Naive thymus-derived CD8-positive, alpha-beta T cell (primary cell): ENCODE results near the gene LRMDA. TPM values are rescaled to one million over a fixed set of nuclear protein-coding genes. Genes with fewer than 3 reads are reported as not detected.
A peak's percentile ranks its signal among the peaks of the same experiment; 100 is the strongest.

ENCODE experiments used
- ATAC-seq, 2 donors: fragments of 150-1000 bp; cut with Tn5 transposase in 1 of 2; sonication (Bioruptor Pico), chemical (Tn5 transposase) in 1 of 2; 1 replicate in 1 of 2; 2 replicates in 1 of 2; pipeline ENCODE4 v1.10.0; 2021; ENCODE audit warnings: mild to moderate bottlenecking in 2 of 2, moderate library complexity in 2 of 2
- POLR2A ChIA-PET: fragments of 350-600 bp; sonication (Branson Sonifier 250); formaldehyde crosslinking; loops from one replicate; lab custom pipeline; 2021; ENCODE audit warnings: antibody characterized with exemption; lab: Charles Lee
- DNase-seq, 10 donors: peaks; one replicate each; pipeline versions ENCODE4 v3.0.0 to v3.0.0-alpha.2; 2020 to 2022
- H3K27ac Mint-ChIP-seq, 10 donors: one replicate each; pipeline ENCODE4 v1.8.0; 2020 to 2022; ENCODE audit warnings: mild to moderate bottlenecking in 10 of 10, mixed read lengths in 10 of 10, moderate library complexity in 4 of 10, inconsistent platforms in 1 of 10
- H3K27me3 Mint-ChIP-seq, 5 donors: one replicate each; pipeline ENCODE4 v1.8.0; 2021 to 2022; ENCODE audit warnings: mixed read lengths in 5 of 5
- H3K36me3 Mint-ChIP-seq, 3 donors: one replicate each; pipeline ENCODE4 v1.8.0; 2020 to 2022; ENCODE audit warnings: mixed read lengths in 3 of 3, mild to moderate bottlenecking in 2 of 3, inconsistent platforms in 1 of 3
- H3K4me1 Mint-ChIP-seq, 4 donors: one replicate each; pipeline ENCODE4 v1.8.0; 2021 to 2022; ENCODE audit warnings: mixed read lengths in 4 of 4
- H3K4me3 Mint-ChIP-seq, 10 donors: one replicate each; pipeline ENCODE4 v1.8.0; 2020 to 2022; ENCODE audit warnings: mild to moderate bottlenecking in 10 of 10, mixed read lengths in 10 of 10, moderate library complexity in 6 of 10, inconsistent platforms in 1 of 10
- H3K9me3 Mint-ChIP-seq, 9 donors: one replicate each; pipeline ENCODE4 v1.8.0; 2020 to 2022; ENCODE audit warnings: mixed read lengths in 9 of 9, mild to moderate bottlenecking in 3 of 9, inconsistent platforms in 1 of 9, moderate library complexity in 1 of 9
- polyA plus RNA-seq, 3 donors: library from polyadenylated mRNA; unstranded; fragments of 300-500 nt; fragmentation: Illumina TruSeq; gene quantifications; one replicate each; pipeline ENCODE4 v1.2.3, GENCODE V29; 2021
- total RNA-seq, 8 experiments: library from RNA in 2 of 8; stranded (reverse) in 2 of 8; gene quantifications; one replicate each; pipeline ENCODE4 v1.2.3 and lab custom pipeline; 2021 to 2026

LRMDA gene
- total and polyA plus RNA-seq, 5 experiments from 2014 or later: not detected

DNA sequence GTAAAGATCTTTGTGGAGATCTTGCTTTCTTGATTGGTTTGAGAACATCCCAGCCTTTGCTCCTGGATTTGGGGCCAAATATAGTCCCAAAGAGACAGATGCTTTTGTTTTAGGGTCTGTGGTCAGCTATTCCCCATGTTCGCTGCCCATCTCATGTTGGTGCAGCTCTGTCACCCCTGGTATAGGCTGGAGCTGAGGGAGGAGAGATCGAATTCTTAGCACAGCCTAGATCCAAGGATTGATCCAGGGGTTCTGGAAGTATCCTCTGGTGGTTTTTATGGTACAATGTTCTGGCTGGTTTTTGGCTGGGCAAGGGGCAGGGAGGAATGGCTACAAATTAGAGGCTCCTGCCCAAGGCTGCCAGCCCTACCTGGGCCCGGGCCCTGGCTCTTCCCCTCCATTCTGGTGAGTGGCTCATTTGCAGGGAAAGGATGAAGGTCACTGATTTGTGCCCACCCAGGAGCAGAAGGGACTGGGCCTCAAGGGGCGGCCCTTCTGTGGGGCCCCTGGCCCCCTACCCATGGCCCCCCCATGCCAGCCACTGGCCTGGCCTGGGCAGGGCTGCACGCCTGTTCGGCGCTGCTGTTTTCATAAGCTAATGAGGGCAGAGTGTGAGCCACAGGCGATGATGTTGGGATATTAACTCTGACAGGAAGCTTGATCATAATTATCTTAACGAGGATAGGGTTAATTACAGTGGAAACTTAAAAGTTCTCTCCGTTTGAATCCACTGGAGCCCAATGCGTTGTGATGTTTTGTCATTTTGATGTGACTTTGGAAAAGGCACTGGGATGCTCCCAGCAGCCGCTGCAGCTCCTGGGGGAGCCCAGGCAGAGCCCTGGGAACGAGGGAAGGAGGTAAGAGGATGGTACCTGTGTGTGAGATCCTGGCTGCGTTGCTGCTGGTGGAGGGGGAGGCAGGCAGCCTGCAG is 600.6 kb downstream of the LRMDA start:
- peaks cover 2 to 21% (median 6%) of the 10 kb centered on the region in 5 donors for H3K27me3 Mint-ChIP-seq
- POLR2A ChIA-PET: no interaction called here
- H3K4me3 Mint-ChIP-seq: no peak overlapping the region
- H3K27ac Mint-ChIP-seq: no peak overlapping the region
- no peaks in the 10 kb centered on the region for H3K4me1 Mint-ChIP-seq
- no peak for DNase-seq
- no peaks in the 10 kb centered on the region for H3K36me3 Mint-ChIP-seq
- no peak for ATAC-seq
- peaks cover 0 to 1% (median 0%) of the 10 kb centered on the region in 9 donors for H3K9me3 Mint-ChIP-seq

DNA sequence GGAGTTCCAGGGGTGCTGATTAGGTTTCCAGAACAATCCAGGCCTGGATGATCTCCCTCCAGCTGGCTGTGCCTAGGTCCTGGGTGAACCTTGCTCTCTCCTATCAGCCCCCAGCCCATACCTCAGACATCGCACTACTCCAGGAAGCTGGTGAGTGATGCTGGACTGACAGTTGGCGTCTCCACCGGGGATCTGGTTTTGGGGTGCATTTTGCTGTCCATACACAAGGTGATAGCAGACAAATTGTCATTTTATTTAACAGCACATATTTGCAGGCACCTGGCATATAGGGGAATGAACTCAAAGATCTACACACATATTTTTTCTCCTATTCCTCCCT is 601.2 kb downstream of the LRMDA start:
- Mint-ChIP-seq H3K4me1 (no peaks in the 10 kb centered on the region), H3K27ac (no peak overlapping the region), H3K36me3 (no peaks in the 10 kb centered on the region), H3K4me3 (no peak overlapping the region), H3K27me3 (peaks cover 2 to 21% (median 6%) of the 10 kb centered on the region in 5 donors), H3K9me3 (peaks cover 0 to 1% (median 0%) of the 10 kb centered on the region in 9 donors)
- ATAC-seq (no peak), DNase-seq (no peak)
- POLR2A ChIA-PET: no interaction called here

DNA sequence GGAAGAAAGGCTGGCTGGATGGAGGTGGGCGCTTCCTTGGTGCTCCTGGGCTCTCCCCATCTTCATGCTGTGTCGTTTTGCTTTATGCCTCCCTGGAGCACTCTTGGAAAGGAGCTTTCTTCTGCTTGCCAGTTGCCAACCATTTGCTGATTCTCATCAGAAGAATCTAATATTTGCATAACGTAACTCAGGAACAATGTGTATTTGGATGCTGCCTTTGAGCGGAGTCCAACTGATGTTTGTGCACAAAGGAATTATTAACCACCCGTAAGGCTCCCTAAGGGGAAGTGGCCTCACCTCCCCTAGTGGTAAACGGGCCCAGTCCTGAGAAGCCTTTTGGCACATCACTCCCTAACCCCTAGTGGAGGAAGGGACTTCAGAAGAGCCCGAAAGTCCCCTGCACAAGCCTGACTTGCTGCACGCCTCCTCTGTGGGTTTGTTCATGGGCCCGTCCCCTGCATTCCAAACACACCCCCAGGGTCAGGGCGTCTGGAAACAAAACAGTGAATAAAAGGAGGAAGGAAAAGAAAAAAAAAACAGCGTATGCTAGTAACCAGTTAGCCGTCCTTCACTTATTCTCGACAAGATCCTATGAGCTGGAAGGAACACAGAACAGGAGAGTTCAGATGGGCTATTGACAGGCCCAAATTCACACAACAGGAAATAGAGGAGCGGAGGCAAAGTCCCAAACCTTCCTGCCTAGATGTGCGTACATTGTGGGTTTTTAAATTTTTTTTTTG is 602.2 kb downstream of the LRMDA start:
- DNase-seq (no peak), ATAC-seq (no peak)
- Mint-ChIP-seq H3K36me3 (peaks cover 0 to 2% (median 0%) of the 10 kb centered on the region in 3 donors), H3K4me3 (no peak overlapping the region), H3K9me3 (peaks cover 0 to 3% (median 0%) of the 10 kb centered on the region in 9 donors), H3K4me1 (no peaks in the 10 kb centered on the region), H3K27ac (no peak overlapping the region), H3K27me3 (peaks cover 2 to 21% (median 6%) of the 10 kb centered on the region in 5 donors)
- POLR2A ChIA-PET: no interaction called here

DNA sequence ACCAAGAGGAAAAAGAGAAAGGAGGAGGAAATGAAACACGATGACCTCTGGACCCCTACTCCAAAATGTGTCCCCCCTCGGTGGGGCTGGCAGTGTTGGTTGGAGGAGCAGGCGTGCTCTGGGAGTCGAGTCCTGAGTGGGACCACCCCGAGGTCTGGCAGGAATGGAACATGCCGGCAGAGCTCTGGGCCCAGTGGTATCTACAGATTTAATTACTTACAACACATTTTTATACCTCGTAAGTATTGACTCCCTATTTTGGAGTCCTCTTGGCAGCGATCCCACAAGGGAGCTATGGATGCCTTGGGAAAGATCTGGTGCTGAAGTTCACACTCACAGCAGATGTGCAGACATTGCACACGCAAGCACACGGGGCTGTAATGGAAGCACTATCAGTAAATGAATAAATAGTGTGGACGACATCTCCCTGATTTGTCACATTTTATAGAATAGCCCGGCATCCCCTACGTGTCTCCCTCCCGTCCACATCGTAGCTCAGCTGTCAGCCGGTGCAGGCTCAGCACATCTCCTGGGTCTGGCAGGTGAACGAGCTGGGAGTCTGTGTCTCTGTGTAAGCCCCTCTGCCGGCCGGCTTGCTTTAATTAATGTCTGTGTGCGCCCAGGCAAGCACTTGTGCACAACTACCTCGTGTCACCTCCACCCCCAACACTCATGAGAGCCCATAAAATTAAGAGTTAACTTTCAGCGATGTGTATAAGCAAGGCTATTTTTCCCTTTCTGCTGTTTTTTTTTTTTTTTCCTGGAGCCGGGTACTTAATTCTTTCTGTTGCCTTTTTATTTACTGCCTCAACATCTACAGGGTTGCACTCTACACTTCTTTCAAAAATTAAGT is 603.2 kb downstream of the LRMDA start:
- DNase-seq: no peak
- Mint-ChIP-seq H3K36me3 (peaks cover 0 to 4% (median 0%) of the 10 kb centered on the region in 3 donors), H3K27me3 (peaks cover 2 to 21% (median 6%) of the 10 kb centered on the region in 5 donors), H3K27ac (no peak overlapping the region), H3K4me3 (no peak overlapping the region), H3K9me3 (peaks cover 0 to 5% (median 0%) of the 10 kb centered on the region in 9 donors), H3K4me1 (no peaks in the 10 kb centered on the region)
- no peak for ATAC-seq
- POLR2A ChIA-PET: no interaction called here

DNA sequence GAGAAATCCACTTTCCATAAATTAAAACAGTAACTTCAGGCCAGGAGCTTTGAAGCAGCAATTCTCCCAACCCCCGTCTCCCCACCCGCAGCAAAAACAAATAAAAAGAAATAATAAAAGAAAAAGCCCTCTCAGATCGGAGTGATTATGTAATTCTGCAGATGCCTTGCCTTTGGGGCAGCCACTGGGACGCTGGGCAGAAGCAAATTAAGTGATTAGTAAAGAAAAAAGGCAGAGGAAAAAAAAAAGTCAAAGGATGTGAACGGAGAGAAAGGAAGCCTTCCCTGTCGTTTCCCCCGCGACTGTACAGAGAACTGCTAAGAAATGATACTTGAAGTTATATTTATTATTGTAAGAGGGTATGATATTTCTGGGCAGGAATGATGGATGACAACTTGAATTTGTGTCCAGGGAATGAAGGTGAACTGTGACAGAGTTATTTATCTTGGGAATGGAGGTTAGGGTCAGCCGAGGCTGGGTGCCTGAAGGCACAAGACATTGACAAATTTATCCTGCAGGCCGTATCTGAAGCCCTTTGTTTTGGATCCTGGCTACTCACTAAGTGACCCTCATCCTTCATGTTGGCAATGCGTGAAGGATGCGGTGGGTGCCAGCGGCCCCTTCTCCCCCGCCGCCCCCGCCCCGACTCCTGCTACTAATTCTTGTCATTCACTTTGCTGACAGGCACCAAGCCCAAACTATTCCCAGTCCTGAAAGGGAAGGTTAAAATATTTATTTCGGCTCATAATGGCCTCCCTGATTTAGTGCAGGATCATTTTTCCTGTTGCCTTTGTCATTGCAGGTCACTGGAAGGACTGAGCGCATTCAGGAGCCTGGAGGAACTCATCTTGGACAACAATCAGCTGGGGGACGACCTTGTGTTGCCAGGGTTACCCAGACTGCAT is 604.0 kb downstream of the LRMDA start:
- Mint-ChIP-seq H3K27ac (no peak overlapping the region), H3K36me3 (peaks cover 0 to 4% (median 0%) of the 10 kb centered on the region in 3 donors), H3K4me3 (peak overlapping the region in 1 of 10 donors; percentile 54), H3K9me3 (peaks cover 0 to 5% (median 0%) of the 10 kb centered on the region in 9 donors), H3K27me3 (peaks cover 2 to 23% (median 11%) of the 10 kb centered on the region in 5 donors), H3K4me1 (no peaks in the 10 kb centered on the region)
- ATAC-seq: no peak
- POLR2A ChIA-PET: no interaction called here
- no peak for DNase-seq

DNA sequence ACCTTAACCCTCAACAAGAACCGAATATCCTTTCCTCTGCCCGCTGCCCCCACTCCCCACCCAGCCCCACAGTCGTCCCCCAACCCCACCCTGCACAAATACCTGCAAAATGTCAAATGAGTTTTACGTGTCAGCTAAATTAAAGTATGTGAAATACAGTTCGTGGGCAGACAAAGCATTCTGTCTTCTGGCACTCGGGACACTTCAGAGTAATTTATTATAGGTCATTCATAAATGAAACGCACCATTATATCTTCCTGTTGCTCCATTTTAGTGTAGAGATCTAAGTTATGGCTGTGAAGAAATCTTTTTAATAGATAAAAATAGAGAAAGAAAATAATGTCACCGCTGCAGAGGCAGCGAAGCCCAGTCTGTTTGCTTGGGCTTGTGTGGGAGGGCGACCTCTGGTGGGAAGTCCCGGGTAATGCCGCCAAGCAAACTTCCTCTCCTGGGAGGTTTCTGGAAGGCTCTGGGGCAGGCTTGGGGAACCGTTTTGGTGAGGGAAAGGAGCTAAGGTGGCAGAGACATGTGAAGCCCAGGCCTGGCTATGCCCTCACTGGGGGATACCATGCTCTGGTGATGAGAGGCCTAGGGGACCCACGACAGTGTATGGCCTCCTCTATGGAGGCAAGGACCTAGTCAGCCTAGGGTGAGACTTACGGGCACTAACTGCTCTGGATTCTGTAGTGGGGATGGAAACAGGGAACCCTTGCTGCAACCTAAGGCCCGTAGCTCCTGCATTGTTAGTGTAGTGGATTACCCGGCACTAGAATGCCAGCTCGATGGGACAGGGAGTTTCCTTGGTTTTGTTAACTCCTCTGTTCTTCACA is 604.9 kb downstream of the LRMDA start:
- Mint-ChIP-seq H3K9me3 (peaks cover 0 to 5% (median 0%) of the 10 kb centered on the region in 9 donors), H3K4me3 (no peak overlapping the region), H3K4me1 (no peaks in the 10 kb centered on the region), H3K36me3 (peaks cover 0 to 4% (median 0%) of the 10 kb centered on the region in 3 donors), H3K27ac (peak overlapping the region in 1 of 10 donors; percentile 44), H3K27me3 (peaks cover 1 to 24% (median 15%) of the 10 kb centered on the region in 5 donors)
- ATAC-seq: peak in 1 of 2 donors; percentile 27
- peak in 3 of 10 donors; percentile 14 to 30 (median 15) for DNase-seq
- POLR2A ChIA-PET: no interaction called here

DNA sequence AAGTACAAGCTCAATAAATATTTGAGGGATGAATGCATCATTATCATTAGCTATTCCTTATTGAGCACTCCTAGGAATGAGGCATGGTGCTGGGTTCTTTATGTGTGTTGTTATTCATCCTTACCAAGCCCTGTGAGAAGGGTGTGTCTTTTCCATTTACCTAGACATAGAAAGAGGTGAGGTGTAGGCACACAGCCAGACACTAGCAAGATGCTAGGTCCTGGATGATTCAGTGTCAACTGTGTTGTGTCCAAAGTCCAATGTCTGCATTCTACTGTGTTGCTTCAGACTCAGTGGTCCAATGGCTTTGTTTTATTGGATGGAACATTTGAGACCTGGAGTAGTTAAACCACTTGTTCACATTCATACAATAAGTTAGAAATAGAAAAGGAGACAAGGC is 605.5 kb downstream of the LRMDA start:
- H3K27ac Mint-ChIP-seq: no peak overlapping the region
- ATAC-seq (no peak), DNase-seq (no peak)
- no peaks in the 10 kb centered on the region for H3K4me1 Mint-ChIP-seq
- peaks cover 0 to 4% (median 0%) of the 10 kb centered on the region in 3 donors for H3K36me3 Mint-ChIP-seq
- H3K9me3 Mint-ChIP-seq: peaks cover 0 to 5% (median 0%) of the 10 kb centered on the region in 9 donors
- H3K27me3 Mint-ChIP-seq: peaks cover 1 to 24% (median 15%) of the 10 kb centered on the region in 5 donors
- H3K4me3 Mint-ChIP-seq: no peak overlapping the region
- POLR2A ChIA-PET: no interaction called here

DNA sequence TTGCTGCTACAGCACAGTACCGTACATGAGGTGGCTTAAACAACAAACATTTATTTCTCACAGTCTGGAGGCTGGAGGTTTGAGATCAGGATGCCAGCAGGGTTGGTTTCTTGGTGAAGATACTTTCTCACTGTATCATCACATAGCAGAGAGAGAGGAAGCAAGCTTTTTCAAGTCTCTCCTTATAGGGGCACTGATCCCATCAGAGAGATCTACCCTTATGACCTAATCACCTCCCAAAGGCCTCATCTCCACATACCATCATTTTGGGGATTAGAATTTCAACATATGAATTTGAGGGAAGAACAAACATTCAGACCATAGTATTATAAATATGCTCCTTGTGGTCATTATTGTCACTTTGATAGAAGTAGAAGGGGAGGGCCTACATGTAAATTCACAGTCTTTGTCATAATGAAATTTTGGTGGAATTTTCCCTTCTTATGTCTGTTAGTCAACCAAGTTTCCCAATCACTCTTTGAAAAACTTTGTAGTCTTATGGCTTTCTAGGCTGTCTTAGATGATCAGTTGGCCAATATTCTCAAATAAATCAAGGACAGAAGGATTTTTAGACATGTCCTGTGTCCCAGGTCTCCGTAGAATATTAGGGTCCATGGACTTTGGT is 606.2 kb downstream of the LRMDA start:
- H3K27ac Mint-ChIP-seq: no peak overlapping the region
- ATAC-seq (no peak), DNase-seq (no peak)
- peaks cover 0 to 5% (median 0%) of the 10 kb centered on the region in 9 donors for H3K9me3 Mint-ChIP-seq
- H3K4me3 Mint-ChIP-seq: no peak overlapping the region
- peaks cover 0 to 4% (median 0%) of the 10 kb centered on the region in 3 donors for H3K36me3 Mint-ChIP-seq
- peaks cover 0 to 24% (median 15%) of the 10 kb centered on the region in 5 donors for H3K27me3 Mint-ChIP-seq
- POLR2A ChIA-PET: no interaction called here
- H3K4me1 Mint-ChIP-seq: no peaks in the 10 kb centered on the region

DNA sequence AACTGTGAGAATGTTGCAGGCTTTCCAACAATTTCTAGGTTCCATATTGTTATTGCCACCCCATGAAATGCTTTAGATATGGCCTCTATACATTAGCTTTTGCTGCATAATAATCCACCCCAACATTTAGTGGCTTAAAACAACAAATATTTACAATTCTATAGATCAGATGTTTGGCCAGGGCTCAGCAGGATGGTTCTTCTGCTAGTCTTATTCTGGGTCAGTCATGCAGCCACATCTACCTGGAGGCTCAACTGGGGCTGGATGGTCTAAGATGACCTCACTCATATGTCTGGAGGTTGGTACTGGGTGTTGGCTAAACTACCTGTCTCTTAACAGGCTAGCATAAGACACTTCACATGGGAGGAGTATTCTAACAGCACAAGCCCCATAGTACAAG is 607.3 kb downstream of the LRMDA start:
- Mint-ChIP-seq H3K27ac (no peak overlapping the region), H3K9me3 (peaks cover 0 to 5% (median 0%) of the 10 kb centered on the region in 9 donors), H3K4me3 (no peak overlapping the region), H3K27me3 (peaks cover 0 to 16% (median 11%) of the 10 kb centered on the region in 5 donors), H3K36me3 (peaks cover 0 to 4% (median 0%) of the 10 kb centered on the region in 3 donors), H3K4me1 (no peaks in the 10 kb centered on the region)
- POLR2A ChIA-PET: no interaction called here
- ATAC-seq (no peak), DNase-seq (no peak)

DNA sequence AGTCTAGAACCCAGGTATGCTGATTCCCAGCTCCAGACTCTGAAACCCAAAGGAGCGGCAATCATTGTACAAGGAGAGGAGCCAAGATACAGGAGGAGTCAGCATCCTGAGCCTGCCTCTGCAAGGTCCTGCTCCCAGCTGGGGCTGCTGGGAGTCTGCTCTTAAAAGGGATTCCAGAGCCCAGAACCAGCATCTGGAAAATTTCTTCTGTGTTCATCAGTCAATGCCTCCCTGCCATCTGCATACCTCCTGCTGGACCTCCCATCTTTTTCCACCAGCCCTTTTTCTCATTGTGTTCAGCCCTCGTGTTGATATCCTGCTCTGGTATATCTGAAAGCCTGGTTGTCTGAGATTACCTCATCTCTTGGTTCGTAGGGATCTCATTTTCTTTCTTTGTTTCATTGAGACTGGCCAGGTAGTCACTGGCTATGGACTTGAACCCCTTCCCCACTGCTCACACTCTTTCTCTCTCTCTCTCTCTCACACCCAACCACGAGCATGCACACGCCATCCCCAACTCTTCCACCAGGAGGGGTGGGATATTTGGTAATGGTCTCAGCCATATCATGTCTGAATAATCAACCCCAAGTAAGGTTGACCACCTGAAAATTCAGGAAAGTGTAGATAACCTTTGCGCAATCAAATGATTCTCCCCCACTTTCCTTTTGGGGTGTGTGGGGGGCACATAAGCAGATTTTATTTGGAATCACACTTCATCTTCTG is 608.8 kb downstream of the LRMDA start:
- H3K4me3 Mint-ChIP-seq: no peak overlapping the region
- POLR2A ChIA-PET: no interaction called here

More for the DNA sequence above, 608.8 kb downstream of the LRMDA start:
- DNase-seq (no peak), ATAC-seq (no peak)
- Mint-ChIP-seq H3K27ac (no peak overlapping the region), H3K9me3 (peaks cover 0 to 5% (median 0%) of the 10 kb centered on the region in 9 donors), H3K4me1 (no peaks in the 10 kb centered on the region), H3K36me3 (peaks cover 0 to 4% (median 0%) of the 10 kb centered on the region in 3 donors), H3K27me3 (peaks cover 0 to 9% (median 2%) of the 10 kb centered on the region in 5 donors)
